ENCODE data around the gene PODN. TPM values are rescaled to one million over a fixed set of nuclear protein-coding genes. Genes with fewer than 3 reads are reported as not detected.
A peak's percentile ranks its signal among the peaks of the same experiment; 100 is the strongest.

PODN gene
- total RNA-seq, 3 donors from 2014 or later (not counting 1 experiment from before 2014, with no cell fraction given): 8.8 to 13.2 (median 11.2) TPM

DNA sequence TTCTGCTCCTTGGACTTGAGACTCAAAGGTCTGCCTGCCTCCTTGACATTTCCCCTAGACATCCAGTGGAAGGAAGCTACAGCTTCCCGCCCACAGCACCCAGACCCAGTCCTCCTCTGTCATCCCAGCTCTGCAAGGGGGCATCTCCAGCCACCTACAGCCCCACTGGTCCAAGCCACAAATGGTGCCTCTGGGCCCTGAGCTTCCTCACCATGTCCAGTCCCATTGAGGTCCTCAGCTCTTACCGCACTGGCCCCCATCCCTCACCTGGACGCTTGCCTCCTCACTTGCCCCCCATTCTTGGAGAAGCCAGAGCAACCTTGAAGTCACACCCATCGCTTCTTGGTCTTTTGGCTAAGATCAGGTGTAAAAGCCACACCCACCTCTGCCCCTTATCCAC, 13.2 kb downstream of the PODN start:
- intact Hi-C loops (cut with micrococcal nuclease): no loop called here
- Mint-ChIP-seq H3K36me3 (no peaks in the 10 kb centered on the region), H3K27ac (no peak overlapping the region), H3K4me1 (peaks cover 0 to 8% of the 10 kb centered on the region in 2 donors), H3K9me3 (no peaks in the 10 kb centered on the region), H3K27me3 (ENCODE audit: low read depth in 2 of 2) (no peaks in the 10 kb centered on the region), H3K4me3 (no peak overlapping the region)
- no peaks in the 10 kb centered on the region for H3K27me3 ChIP-seq (ENCODE audit: control insufficient read depth, insufficient read depth, low read length)
- H3K36me3 ChIP-seq (ENCODE audit: control insufficient read depth, insufficient read depth, low read length): no peaks in the 10 kb centered on the region
- H3K4me3 ChIP-seq (ENCODE audit: low read length): no peak overlapping the region
- H3K4me1 ChIP-seq (ENCODE audit: control insufficient read depth, insufficient read depth, low read length): no peaks in the 10 kb centered on the region
- WGBS (ENCODE audit: insufficient coverage): 95% methylated on average over 4 of the region's 4 CpGs
- H3K27ac ChIP-seq (ENCODE audit: low read length): no peak overlapping the region
- TF ChIP-seq CTCF (IDR thresholded peaks at IDR 0.05): no peak
- ATAC-seq (no peak), DNase-seq (peak in 1 of 2 donors; percentile 6)
- H3K9me3 ChIP-seq (ENCODE audit: control insufficient read depth, insufficient read depth, low read length): no peaks in the 10 kb centered on the region

- H3K9me3 Mint-ChIP-seq: no peaks in the 10 kb centered on the region
- H3K27me3 Mint-ChIP-seq (ENCODE audit: low read depth in 2 of 2): no peaks in the 10 kb centered on the region
- TF ChIP-seq CTCF (IDR thresholded peaks at IDR 0.05): no peak
- no peaks in the 10 kb centered on the region for H3K36me3 ChIP-seq (ENCODE audit: control insufficient read depth, insufficient read depth, low read length)
- intact Hi-C loops (cut with micrococcal nuclease): no loop called here
- H3K27ac Mint-ChIP-seq: no peak overlapping the region
- H3K9me3 ChIP-seq (ENCODE audit: control insufficient read depth, insufficient read depth, low read length): no peaks in the 10 kb centered on the region
- ATAC-seq (no peak), DNase-seq (peak in 1 of 2 donors; percentile 11)
- no peak overlapping the region for H3K4me3 ChIP-seq (ENCODE audit: low read length)
- no peak overlapping the region for H3K4me3 Mint-ChIP-seq
- H3K36me3 Mint-ChIP-seq: no peaks in the 10 kb centered on the region
- H3K4me1 Mint-ChIP-seq: peaks cover 0 to 8% of the 10 kb centered on the region in 2 donors
- H3K27ac ChIP-seq (ENCODE audit: low read length): no peak overlapping the region
- no peaks in the 10 kb centered on the region for H3K4me1 ChIP-seq (ENCODE audit: control insufficient read depth, insufficient read depth, low read length)
- no peaks in the 10 kb centered on the region for H3K27me3 ChIP-seq (ENCODE audit: control insufficient read depth, insufficient read depth, low read length)
- WGBS (ENCODE audit: insufficient coverage): 66% methylated on average over 8 of the region's 8 CpGs
Measured at GRCh38 chr1:53075761-53076163, 13.7 kb downstream of the PODN start.

- no peak overlapping the region for H3K4me3 Mint-ChIP-seq
- no peak overlapping the region for H3K27ac Mint-ChIP-seq
- no peaks in the 10 kb centered on the region for H3K36me3 Mint-ChIP-seq
- H3K4me3 ChIP-seq (ENCODE audit: low read length): no peak overlapping the region
- H3K27ac ChIP-seq (ENCODE audit: low read length): no peak overlapping the region
- H3K27me3 ChIP-seq (ENCODE audit: control insufficient read depth, insufficient read depth, low read length): no peaks in the 10 kb centered on the region
- TF ChIP-seq CTCF (IDR thresholded peaks at IDR 0.05): no peak
- intact Hi-C loops (cut with micrococcal nuclease): no loop called here
- ATAC-seq: no peak
- H3K4me1 ChIP-seq (ENCODE audit: control insufficient read depth, insufficient read depth, low read length): no peaks in the 10 kb centered on the region
- H3K9me3 ChIP-seq (ENCODE audit: control insufficient read depth, insufficient read depth, low read length): no peaks in the 10 kb centered on the region
- H3K9me3 Mint-ChIP-seq: no peaks in the 10 kb centered on the region
- no peaks in the 10 kb centered on the region for H3K36me3 ChIP-seq (ENCODE audit: control insufficient read depth, insufficient read depth, low read length)
- H3K27me3 Mint-ChIP-seq (ENCODE audit: low read depth in 2 of 2): no peaks in the 10 kb centered on the region
- H3K4me1 Mint-ChIP-seq: peaks cover 0 to 8% of the 10 kb centered on the region in 2 donors
- WGBS (ENCODE audit: insufficient coverage): 91% methylated on average over 9 of the region's 9 CpGs
- peak in 1 of 2 donors; percentile 11 for DNase-seq
Measured at GRCh38 chr1:53076165-53076564, 14.2 kb downstream of the PODN start.

Measured in natural killer cell (primary cell).